Lower leg skin (tissue), 3 donors: ENCODE measurements around the gene ODC1.

Source experiments
- CTCF ChIP-seq, 3 donors: fragments of 450-650 bp; IDR thresholded peaks; one replicate each; pipeline ENCODE4 v1.5.1; 2016; ENCODE audit warnings: antibody characterized with exemption in 3 of 3, mild to moderate bottlenecking in 3 of 3, moderate library complexity in 2 of 3
- POLR2A ChIP-seq, 2 donors: fragments of 450-650 bp; IDR thresholded peaks; one replicate each; pipeline ENCODE4 v1.6.1; 2016 to 2017; ENCODE audit warnings: antibody characterized with exemption in 2 of 2, mild to moderate bottlenecking in 1 of 2, moderate library complexity in 1 of 2

- TF ChIP-seq CTCF (IDR thresholded peaks at IDR 0.05): no peak
- TF ChIP-seq POLR2A (IDR thresholded peaks at IDR 0.05): no peak
These were observed 30.4 kb downstream of the ODC1 start for GRCh38 chr2:10417551-10418335.
